ENCODE data around the gene TTC17.
"Not testable (repeated sequence)": the region's sequence is repeated elsewhere in the genome, so short reads cannot be mapped to it uniquely, and the experiment has no call there.

Gene TTC17

GRCh38 chr11:43462359-43462758 is 103.6 kb downstream of the TTC17 start:
- no peak for DNase-seq

DNA sequence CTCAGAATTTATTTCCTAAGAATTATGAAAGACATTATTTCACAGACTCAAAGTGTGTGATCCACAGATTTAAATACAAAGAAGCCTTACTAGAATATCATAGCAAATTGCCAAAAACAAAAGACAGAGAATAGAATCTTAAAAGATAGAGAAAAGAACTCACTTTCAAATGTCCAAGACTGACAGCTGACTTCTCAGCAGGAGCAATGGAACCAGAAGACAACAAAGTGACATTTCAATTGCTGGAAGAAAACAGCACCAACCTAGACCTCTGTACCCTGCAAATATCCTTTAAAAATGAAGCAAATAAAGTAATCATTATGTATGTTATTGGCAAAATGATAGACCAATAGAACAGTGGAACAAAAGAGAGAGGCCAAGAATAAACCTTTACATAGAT is 109.2 kb downstream of the TTC17 start:
- DNase-seq, result no peak

- DNase-seq, result not testable (repeated sequence)
Observed at GRCh38 chr11:43477491-43477890, 118.8 kb downstream of the TTC17 start.

DNA sequence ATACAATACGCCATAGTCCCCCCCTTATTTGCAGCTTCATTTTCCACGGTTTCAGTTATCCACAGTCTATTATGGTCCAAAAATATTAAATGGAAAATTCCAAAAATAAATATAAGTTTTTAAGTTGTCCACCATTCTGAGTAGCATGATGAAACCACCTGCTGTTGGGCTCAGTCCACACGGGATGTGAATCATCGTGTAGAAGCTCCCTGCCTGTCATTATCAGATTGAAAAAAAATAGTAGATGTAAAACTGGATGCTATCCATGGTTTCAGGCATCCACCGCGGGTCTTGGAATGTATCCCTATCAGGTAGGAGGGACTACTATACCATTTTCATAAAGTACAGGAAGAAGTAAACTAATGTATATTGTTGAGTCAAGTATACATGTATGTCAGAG is 127.4 kb downstream of the TTC17 start:
- no peak for DNase-seq

GRCh38 chr11:43489869-43490465 is 131.2 kb downstream of the TTC17 start:
- DNase-seq, result no peak

DNA sequence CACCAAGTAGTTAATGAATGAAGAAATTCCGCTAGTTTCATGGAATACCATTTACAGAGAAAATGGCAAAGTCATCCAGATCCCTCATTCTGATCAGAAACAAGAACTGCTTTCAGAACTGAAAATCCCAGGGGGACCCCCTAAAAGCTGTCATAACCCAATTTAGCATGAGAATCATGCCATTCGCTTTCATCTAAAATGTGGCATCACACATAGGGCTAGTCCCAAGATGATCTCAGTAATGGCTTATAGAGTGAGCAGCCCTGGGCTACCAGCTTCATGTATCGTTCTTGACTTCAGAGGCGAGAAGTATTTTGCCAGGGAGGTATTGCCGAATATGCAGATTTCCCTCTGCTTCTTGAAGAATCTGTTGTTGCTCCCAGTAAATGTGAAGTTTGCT is 134.0 kb downstream of the TTC17 start:
- DNase-seq, result no peak

DNA sequence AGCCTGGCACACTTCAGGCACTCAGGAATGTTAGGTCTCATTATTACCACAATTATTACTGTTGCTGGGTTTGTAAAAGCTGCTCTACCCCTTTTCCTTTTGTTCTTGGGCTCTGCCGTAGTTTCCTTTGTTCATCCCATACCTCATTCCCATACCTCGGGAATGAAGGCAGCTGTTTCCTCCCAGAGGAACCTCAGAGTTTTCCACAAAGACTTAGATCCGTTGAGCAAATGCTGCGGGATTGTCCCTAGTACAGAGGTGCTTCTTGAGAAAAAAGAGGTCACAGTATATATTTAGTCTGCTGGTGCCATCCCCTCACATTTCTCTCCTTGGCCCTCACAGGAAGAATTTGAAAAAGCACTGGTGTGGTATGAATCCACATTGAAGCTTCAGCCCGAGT is 134.7 kb downstream of the TTC17 start:
- DNase-seq, result no peak

- DNase-seq, result no peak
Observed at GRCh38 chr11:43497144-43497543, 138.4 kb downstream of the TTC17 start.

GRCh38 chr11:43498561-43498960 is 139.8 kb downstream of the TTC17 start:
- DNase-seq, result no peak

DNA sequence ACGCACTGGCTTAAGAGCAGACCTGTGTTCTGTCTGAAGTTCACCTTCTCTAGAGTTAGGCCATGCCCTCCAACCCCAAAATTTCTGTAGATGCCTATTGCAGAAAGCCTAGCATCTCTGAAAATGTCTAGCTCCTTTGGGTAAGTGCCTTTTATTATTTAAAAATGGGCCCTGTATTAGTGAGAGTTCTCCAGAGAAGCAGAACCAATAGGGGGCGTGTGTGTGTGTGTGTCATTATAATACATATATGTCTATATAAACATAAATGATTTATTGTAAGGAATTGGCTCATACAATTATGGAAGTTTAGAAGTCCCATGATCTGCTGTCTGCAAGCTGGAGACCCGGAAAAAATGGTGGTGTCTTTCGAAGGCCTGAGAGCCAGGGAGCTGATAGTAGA is 144.7 kb downstream of the TTC17 start:
- DNase-seq, result no peak

GRCh38 chr11:43504316-43504950 is 145.7 kb downstream of the TTC17 start:
- peak; percentile 58 for DNase-seq

GRCh38 chr11:43505171-43505570 is 146.5 kb downstream of the TTC17 start:
- no peak for DNase-seq

GRCh38 chr11:43507171-43507570 is 148.5 kb downstream of the TTC17 start:
- DNase-seq, result no peak

- no peak for DNase-seq
Observed at GRCh38 chr11:43508511-43508918, 149.8 kb downstream of the TTC17 start.

GRCh38 chr11:43511959-43512358 is 153.2 kb downstream of the TTC17 start:
- no peak for DNase-seq

- no peak for DNase-seq
Observed at GRCh38 chr11:43515090-43515489, 156.4 kb downstream of the TTC17 start.

DNA sequence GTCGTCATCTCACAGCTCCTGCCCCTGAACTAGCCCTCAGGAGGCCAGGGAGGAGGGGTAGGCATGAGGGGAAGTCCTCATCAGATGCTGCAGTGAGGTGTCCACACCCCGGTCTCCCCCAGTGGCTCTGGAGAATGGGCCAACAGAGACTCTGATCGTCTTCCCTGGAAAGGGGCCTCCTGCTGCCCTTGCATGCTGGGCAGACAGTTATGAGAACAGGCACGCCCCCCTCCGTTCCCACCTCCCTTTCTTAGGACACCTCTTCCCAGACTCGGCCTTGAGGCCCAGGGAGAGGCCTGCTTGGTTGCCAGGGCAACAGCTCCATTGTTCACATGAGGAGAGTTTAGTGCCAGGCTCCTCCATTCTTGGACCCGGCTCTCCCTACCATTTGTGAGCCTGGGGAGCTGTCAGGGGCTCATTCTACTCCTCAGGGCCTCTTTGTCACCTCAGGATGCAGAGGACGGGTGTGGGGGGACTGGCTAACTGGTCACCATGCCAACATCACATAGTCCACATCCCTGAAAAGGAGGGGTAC is 157.7 kb downstream of the TTC17 start:
- peak; percentile 24 for DNase-seq

- no peak for DNase-seq
Observed at GRCh38 chr11:43517518-43517917, 158.8 kb downstream of the TTC17 start.

GRCh38 chr11:43518408-43519160 is 159.9 kb downstream of the TTC17 start:
- DNase-seq, result no peak

- no peak for DNase-seq
Observed at GRCh38 chr11:43521471-43521870, 162.8 kb downstream of the TTC17 start.

GRCh38 chr11:43523632-43524031 is 164.9 kb downstream of the TTC17 start:
- DNase-seq, result no peak

DNA sequence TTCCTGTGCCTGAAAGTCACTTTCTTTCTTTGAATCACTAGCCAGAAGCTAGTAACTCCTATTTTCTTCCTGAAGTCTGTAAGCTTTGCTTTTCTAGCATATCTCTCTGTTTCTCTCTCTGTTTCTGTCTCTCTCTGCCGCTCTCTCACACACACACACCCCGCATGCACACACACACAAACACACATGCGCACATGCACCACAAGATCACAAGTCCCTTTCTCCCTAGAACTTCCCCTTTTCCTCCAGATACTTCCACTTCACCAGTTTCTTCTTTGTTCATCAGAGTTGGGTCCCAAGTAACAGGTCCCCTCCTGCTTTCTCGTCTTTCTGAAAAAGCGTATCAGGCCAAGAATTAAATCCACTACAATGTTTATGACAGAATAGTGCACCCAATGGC is 173.3 kb downstream of the TTC17 start:
- DNase-seq, result no peak

DNA sequence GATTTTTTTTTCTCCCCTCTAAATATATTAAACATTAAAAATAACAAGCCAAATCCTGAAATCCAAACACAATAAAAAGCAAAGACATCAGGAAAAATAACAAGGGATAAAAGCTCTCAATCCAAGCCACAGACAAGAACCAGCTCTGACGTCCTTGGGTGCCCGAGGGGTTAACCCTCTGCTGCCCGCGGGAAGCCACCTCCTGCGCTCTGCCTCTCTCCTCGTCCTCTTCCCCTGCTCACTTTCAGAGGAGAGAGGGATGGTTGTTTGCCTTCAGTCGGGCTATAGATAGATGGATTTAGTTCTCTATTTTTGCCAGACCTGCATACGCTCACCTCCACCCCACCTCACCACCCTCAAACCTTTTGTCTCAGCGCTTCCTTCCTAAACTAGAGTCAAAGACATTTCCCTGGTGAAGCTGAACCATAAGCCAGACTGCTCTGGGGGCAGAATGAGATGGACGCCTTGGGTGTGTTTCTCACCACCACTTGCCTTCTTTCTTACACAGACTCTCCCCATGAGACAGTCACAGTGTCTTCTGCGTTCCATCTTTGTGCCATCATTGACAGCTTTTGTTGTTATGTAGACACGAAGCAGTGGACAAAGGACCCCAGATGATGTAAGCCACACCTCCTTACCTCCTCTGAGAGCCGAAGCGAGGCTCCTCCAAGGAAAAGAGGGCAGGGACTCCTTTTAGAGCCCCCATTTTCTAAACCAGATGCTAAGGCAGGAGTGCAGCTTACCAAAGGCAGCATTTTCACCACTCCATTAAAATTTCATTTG is 179.3 kb downstream of the TTC17 start:
- no peak for DNase-seq

Measured in COR-L47 (cell line).